H1 (cell line): ENCODE measurements around the gene BCL3. TPM values are rescaled to one million over a fixed set of nuclear protein-coding genes. Genes with fewer than 3 reads are reported as not detected.

ENCODE experiments used
- CBX5 ChIP-seq: fragments of 300-800, 300-1000 bp; sonication (generic); IDR thresholded peaks from 2 replicates; pipeline ENCODE4 v1.7.1; 2016; ENCODE audit warnings: antibody characterized with exemption, low read length, low read depth
- FOSL1 ChIP-seq: IDR thresholded peaks from 2 replicates; pipeline ENCODE4 v1.6.1; 2011; ENCODE audit warnings: mild to moderate bottlenecking, low read depth, low read length, moderate library complexity; ENCODE audit not compliant: insufficient read depth
- KDM1A ChIP-seq: fragments of 200-600, 300-600 bp; sonication (generic); IDR thresholded peaks from 2 replicates; pipeline ENCODE4 v1.7.1; 2016; ENCODE audit warnings: mild to moderate bottlenecking, low read length, borderline replicate concordance
- KDM4A ChIP-seq: IDR thresholded peaks from one replicate; pipeline ENCODE4 v1.7.1; 2012; ENCODE audit warnings: low read depth, mild to moderate bottlenecking, moderate library complexity, low read length, inconsistent platforms; ENCODE audit not compliant: severe bottlenecking
- MAX ChIP-seq: IDR thresholded peaks from 2 replicates; pipeline ENCODE4 v1.6.1; 2012; ENCODE audit warnings: inconsistent platforms
- PHF8 ChIP-seq: fragments of 200-600 bp; sonication (generic); conservative IDR thresholded peaks from 2 replicates; pipeline ENCODE4 v1.7.1; 2012; ENCODE audit warnings: low read depth, mild to moderate bottlenecking, inconsistent platforms, low read length, moderate library complexity
- POU5F1 ChIP-seq: IDR thresholded peaks from 2 replicates; pipeline ENCODE4 v1.6.1; 2011; ENCODE audit warnings: low read depth, mild to moderate bottlenecking, low read length, moderate library complexity
- RFX5 ChIP-seq: IDR thresholded peaks from 2 replicates; pipeline ENCODE4 v1.6.1; 2011; ENCODE audit warnings: low read depth, low read length, improper control_type of control experiment, borderline replicate concordance
- polyA plus RNA-seq, 7 experiments: library from polyadenylated mRNA; depleted of rRNA in 3 of 7; stranded (reverse) in 5 of 7; unstranded in 2 of 7; fragments of >200 nt in 5 of 7; fragments of 200-250 nt in 2 of 7; gene quantifications; 1 replicate in 5 of 7; 2 replicates in 1 of 7; 4 replicates in 1 of 7; pipeline versions ENCODE4 v1.2.1 to v1.2.3, GENCODE V29; 2011 to 2013; ENCODE audit warnings: missing spikeins in 2 of 7, mixed read lengths in 2 of 7
- total RNA-seq: library from RNA; stranded (reverse); fragmentation: NEBNext Ultra II Directional; extraction: Animal tissue kit (Norgen Biotek cat#: 25700); gene quantifications from 2 replicates; pipeline ENCODE4 v1.2.1, GENCODE V29; 2021

BCL3 gene
- total and polyA plus RNA-seq, 2 of the 8 experiments (the other 6 are each of a cell fraction or from before 2014, with no cell fraction given), result 0.88 to 2.4 TPM

DNA sequence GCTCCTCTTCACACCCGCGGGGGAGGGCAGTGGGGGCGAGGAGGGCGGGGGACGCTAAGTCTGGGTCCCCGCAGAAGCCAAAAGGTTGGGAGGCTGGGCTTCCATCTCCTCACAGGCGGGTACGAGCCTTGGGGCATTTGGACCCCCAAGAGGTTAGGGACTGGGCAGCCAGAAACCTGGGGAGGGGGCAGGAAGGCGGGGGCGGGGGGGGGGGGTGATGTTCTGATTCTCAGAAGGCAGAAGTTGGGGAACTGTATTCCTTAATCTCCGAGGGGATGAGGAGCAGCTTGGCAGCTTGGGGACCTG, 5.1 kb downstream of the BCL3 start (continued):
- TF ChIP-seq PHF8, result no peak
- TF ChIP-seq CBX5, result no peak
- TF ChIP-seq POU5F1, result no peak
- TF ChIP-seq KDM1A, result no peak
- TF ChIP-seq RFX5, result no peak
- no peak for TF ChIP-seq MAX
- no peak for TF ChIP-seq FOSL1
- TF ChIP-seq KDM4A, result no peak
